Astrocyte of the cerebellum (primary cell): Measurements from ENCODE around the gene PARD3B.

Source experiments
- DNase-seq: peaks from one replicate; pipeline ENCODE4 v3.0.0-alpha.2; 2011; ENCODE audit warnings: low read depth
- H3K4me3 ChIP-seq: 2 replicates; pipeline ENCODE4 v1.5.1; 2011; ENCODE audit warnings: mild to moderate bottlenecking, low read depth, low read length, moderate library complexity
- in situ Hi-C: cut with HindIII; loops from 2 replicates; pipeline ENCODE4 v1.10.0; 2017; ENCODE audit warnings: low sequenced_read_pairs
- TF ChIP-seq, protein P1 (sequence below): IDR thresholded peaks from 2 replicates; pipeline ENCODE4 v1.5.1; 2012; ENCODE audit warnings: low read length, low read depth, moderate library complexity, mild to moderate bottlenecking; ENCODE audit errors: missing control alignments

Gene PARD3B

DNA sequence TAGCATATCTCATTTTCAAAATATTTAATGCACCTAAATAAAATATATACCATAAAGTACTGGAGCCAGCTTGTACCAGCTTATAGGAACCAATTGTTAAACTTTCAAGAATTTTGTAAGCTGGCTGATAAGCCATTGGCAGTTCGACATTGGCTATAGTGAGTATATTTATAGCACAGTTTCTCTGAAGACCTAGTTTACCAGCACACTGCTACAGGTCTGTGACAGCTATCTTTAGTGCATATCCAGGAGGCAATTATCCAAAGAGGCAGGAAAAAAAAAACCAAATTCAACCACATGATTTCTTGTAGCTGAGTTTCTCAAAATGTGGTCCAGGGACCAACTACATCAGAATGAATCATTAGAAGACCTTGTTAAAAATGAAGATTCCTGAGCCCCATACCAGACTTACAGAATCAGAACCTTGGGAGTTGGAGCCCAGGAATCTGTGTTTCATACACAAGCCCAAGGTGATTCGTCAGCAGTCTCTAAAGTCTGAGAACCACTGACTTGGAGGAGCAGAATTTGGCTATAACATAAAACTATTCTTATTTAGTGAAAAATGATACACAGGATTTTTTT, 858.1 kb downstream of the PARD3B start:
- no peak overlapping the region for H3K4me3 ChIP-seq
- TF ChIP-seq, protein P1, sequence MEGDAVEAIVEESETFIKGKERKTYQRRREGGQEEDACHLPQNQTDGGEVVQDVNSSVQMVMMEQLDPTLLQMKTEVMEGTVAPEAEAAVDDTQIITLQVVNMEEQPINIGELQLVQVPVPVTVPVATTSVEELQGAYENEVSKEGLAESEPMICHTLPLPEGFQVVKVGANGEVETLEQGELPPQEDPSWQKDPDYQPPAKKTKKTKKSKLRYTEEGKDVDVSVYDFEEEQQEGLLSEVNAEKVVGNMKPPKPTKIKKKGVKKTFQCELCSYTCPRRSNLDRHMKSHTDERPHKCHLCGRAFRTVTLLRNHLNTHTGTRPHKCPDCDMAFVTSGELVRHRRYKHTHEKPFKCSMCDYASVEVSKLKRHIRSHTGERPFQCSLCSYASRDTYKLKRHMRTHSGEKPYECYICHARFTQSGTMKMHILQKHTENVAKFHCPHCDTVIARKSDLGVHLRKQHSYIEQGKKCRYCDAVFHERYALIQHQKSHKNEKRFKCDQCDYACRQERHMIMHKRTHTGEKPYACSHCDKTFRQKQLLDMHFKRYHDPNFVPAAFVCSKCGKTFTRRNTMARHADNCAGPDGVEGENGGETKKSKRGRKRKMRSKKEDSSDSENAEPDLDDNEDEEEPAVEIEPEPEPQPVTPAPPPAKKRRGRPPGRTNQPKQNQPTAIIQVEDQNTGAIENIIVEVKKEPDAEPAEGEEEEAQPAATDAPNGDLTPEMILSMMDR, result no peak
- in situ Hi-C loops, result no loop called here
- DNase-seq, result peak; percentile 59

DNA sequence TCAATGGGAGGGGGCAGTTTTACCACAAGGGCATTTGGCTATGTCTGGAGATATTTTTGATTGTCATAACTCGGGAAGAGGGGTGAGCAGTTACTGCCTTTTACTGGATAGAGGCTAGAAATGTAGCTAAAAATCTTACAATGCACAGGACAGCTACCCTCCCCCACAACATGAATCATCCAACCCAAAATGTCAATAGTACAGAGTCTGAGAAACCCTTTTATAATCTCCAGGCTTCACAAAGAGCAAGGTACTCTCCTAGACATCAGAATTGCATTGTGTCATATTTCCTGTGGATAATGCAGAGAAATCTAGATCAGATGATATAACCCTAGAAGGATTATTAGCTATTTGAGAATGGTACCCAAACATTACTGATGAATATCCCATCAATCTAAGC, 859.9 kb downstream of the PARD3B start:
- H3K4me3 ChIP-seq, result no peak overlapping the region
- in situ Hi-C loops, result no loop called here
- no peak for DNase-seq
- TF ChIP-seq, protein P1, result no peak

DNA sequence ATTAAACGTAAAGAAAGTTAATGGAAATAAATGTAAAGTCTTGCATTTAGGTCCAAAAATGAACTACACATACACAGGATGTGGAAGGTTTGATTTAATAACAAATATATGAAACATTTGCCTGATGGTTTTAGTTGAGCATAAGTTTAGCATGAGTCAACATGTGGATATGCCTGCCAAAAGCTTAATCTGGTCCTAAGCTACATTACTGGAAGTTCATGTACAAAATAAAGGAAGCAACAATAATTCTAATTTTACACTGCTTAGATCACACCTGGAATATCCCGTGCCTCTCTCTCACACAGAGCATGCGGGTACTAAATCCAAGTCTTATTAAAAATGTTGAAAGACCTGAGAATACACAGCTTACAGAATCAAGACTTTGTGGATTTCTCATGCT, 860.5 kb downstream of the PARD3B start:
- no peak overlapping the region for H3K4me3 ChIP-seq
- DNase-seq, result peak; percentile 84
- in situ Hi-C loops, result no loop called here
- TF ChIP-seq, protein P1, result no peak

DNA sequence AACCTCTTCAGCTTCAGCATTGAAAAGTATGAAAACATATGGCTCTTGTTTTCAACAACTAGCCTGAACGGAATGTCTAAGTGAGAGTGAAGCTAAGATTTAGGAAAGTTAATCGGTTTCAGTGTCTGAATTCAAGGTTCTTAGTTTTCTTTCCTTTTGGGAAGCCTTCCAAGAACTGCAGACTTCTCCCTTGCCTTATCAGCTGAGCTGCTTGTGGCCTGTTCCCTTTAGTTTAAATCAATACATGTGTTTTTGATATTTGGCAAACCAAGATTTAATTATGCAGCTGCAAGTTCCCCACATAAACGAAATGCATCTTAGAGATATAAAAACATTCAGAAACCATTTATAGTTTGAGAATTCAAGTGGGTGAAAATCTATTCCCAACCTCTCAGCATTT, 862.7 kb downstream of the PARD3B start:
- no peak overlapping the region for H3K4me3 ChIP-seq
- peak; percentile 58 for DNase-seq
- TF ChIP-seq, protein P1, result no peak
- in situ Hi-C loops, result no loop called here

DNA sequence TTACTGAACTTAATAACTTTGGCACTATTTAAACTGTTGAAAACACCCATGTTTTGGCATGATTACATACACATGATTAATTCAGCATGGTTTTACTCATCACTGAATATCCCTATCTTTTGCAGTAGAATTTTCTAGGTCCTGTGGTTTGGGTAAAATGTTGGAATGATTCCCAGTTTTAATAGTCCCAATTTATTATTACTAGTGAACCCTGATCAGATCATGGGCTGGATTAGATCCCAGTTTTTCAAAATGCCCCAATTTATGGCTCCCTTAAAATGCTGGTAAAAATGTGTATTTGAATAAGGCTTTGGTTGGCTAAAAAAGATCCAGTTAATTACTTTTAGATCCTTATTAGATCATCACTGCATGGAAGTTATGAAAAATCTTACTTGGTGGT, 863.4 kb downstream of the PARD3B start:
- in situ Hi-C loops, result no loop called here
- TF ChIP-seq, protein P1, result no peak
- peak; percentile 24 for DNase-seq
- H3K4me3 ChIP-seq, result no peak overlapping the region

DNA sequence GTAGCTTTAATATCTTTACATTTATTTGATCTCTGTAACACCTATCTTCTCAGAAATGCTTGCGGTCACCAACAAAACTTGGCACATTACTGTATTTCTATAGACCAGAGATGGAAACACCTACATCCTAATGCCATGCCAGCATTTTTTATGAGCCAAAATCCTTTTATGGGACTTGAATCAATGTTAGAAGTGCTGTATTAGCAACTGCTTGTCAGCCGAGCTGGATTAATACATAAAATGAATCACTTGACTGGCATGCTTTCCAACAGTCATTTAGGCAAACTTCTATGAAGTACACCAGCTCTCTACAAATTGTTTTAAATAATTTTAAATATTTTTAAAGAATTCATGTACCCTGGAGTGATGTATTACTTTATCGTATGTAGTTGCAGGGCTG, 864.1 kb downstream of the PARD3B start:
- TF ChIP-seq, protein P1, result no peak
- in situ Hi-C loops, result no loop called here
- DNase-seq, result no peak
- H3K4me3 ChIP-seq, result no peak overlapping the region
